Measurements from ENCODE around the gene DUSP15. TPM values are rescaled to one million over a fixed set of nuclear protein-coding genes. Genes with fewer than 3 reads are reported as not detected.
A peak's percentile ranks its signal among the peaks of the same experiment; 100 is the strongest.

The DUSP15 gene
- total RNA-seq, 1 donor from 2014 or later = 4.5 TPM

DNA sequence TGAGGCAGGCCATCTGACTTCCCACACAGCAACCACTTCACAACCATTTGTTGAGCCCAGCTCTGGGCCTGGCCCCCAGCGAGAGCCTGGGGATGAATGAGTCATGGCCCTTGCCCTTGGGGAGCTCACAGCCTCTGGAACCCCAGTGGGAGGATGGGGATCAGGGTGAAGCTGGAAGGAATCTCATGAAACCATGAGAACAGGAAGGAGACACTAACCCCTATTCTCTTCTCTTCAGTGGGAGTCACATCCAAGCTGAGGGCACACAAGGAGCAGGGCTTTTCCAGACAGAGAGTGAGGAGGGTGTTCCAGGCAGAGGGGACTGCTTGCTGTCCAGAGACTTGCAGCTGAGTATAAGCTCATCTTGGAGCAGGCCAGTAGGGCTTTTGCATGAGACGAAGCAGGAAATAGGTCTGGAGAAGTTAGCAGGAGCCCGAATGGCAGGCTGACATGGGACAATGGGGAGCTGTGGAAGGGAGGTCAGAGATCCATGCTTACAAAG, 32.4 kb downstream of the DUSP15 start:
- Histone ChIP-seq H3K27me3 (ENCODE audit: control insufficient read depth, insufficient read depth, low read length) (no peaks in the 10 kb centered on the region), H3K4me3 (ENCODE audit: low read depth, low read length) (no peak overlapping the region), H3K36me3 (ENCODE audit: control insufficient read depth, insufficient read depth, low read length) (no peaks in the 10 kb centered on the region)
- TF ChIP-seq, protein P1, sequence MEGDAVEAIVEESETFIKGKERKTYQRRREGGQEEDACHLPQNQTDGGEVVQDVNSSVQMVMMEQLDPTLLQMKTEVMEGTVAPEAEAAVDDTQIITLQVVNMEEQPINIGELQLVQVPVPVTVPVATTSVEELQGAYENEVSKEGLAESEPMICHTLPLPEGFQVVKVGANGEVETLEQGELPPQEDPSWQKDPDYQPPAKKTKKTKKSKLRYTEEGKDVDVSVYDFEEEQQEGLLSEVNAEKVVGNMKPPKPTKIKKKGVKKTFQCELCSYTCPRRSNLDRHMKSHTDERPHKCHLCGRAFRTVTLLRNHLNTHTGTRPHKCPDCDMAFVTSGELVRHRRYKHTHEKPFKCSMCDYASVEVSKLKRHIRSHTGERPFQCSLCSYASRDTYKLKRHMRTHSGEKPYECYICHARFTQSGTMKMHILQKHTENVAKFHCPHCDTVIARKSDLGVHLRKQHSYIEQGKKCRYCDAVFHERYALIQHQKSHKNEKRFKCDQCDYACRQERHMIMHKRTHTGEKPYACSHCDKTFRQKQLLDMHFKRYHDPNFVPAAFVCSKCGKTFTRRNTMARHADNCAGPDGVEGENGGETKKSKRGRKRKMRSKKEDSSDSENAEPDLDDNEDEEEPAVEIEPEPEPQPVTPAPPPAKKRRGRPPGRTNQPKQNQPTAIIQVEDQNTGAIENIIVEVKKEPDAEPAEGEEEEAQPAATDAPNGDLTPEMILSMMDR (IDR thresholded peaks at IDR 0.05; ENCODE audit: insufficient read depth, low read length, poor library complexity, severe bottlenecking) = no peak
- DNase-seq (ENCODE audit: low read depth) = no peak

DNA sequence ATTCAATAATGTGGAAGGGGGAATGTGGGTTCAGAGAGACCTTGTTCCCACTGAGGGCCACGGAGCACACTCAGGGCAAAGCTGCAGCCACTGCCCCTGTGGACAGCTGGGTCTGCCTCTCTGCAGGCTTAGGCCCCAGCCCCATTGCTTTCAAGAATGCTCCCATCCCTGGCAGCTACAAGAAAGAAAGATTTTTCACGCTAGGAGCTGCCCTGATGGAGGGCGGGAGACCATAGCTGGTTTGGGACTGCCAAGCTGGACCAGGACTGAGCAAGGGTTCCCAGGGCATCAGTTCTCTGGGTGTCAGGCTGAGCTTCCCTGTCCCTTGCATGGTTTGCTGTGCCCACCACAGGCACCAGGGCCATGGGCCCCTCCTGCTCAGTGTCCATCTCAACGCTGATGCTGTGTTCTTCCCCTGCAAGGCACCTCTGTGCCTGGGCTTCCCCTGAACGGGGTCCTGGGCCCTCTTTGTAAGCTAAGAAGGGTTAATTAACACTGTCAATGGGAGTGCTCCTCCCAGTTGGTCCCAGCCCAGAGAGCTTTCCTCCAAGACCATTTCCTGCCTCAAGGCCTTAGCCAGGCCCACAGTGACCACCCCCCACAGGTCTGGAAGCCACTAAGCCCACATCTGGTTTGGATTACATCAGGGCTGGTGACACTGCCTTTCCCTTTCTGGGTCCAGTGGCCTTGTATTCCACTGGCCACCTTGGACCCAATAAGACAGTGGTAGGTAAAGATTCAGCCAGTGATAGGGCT, 33.3 kb downstream of the DUSP15 start:
- DNase-seq (ENCODE audit: low read depth) = no peak
- Histone ChIP-seq H3K4me3 (ENCODE audit: low read depth, low read length) (no peak overlapping the region), H3K27me3 (ENCODE audit: control insufficient read depth, insufficient read depth, low read length) (no peaks in the 10 kb centered on the region), H3K36me3 (ENCODE audit: control insufficient read depth, insufficient read depth, low read length) (no peaks in the 10 kb centered on the region)
- TF ChIP-seq, protein P1 (IDR thresholded peaks at IDR 0.05; ENCODE audit: insufficient read depth, low read length, poor library complexity, severe bottlenecking) = no peak

DNA sequence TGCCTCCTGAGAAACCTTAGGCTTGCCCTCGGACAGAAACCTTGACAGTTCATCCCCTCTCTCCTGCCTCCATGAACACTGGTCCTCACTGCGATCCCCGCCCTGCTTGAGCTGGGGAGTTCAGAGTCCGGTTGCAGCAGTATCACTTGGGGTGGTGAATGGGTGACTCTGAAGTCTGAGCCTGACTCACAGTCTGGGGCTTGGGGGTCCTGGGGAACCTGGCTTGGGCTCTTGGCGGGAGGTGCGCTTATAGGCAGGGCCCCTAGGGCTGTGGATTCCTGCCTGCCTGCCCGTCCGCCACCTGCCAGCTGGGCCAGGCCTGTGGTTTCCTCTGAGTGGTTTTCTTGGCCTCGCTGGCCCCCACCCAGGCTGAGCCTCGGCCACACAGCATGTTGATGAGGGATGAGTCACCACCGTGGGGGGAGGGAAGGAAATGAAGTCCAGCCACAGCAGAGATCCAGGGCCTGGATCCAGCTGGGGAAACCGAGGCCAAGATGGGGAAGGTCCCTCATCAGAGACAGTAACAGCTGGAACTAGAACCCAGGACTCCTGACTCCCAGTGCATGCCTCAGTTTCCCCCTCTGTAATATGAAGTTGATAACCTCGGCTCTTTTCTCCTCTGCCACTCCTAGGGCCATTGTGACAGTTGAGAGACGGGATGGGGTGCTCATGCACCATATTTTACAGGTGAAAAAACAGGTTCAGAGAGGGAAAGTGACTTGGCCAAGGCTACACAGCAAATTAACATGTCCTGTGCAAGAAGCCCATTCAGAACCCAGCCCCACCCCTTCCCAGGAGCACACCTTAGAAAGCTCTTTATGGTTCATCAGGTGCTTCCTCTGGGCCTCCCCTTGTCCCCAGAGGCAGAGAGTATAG, 34.1 kb downstream of the DUSP15 start:
- DNase-seq (ENCODE audit: low read depth) = peak; percentile 87
- no peak overlapping the region for H3K4me3 ChIP-seq (ENCODE audit: low read depth, low read length)
- TF ChIP-seq, protein P1 (IDR thresholded peaks at IDR 0.05; ENCODE audit: insufficient read depth, low read length, poor library complexity, severe bottlenecking) = no peak
- no peaks in the 10 kb centered on the region for H3K27me3 ChIP-seq (ENCODE audit: control insufficient read depth, insufficient read depth, low read length)
- no peaks in the 10 kb centered on the region for H3K36me3 ChIP-seq (ENCODE audit: control insufficient read depth, insufficient read depth, low read length)

DNA sequence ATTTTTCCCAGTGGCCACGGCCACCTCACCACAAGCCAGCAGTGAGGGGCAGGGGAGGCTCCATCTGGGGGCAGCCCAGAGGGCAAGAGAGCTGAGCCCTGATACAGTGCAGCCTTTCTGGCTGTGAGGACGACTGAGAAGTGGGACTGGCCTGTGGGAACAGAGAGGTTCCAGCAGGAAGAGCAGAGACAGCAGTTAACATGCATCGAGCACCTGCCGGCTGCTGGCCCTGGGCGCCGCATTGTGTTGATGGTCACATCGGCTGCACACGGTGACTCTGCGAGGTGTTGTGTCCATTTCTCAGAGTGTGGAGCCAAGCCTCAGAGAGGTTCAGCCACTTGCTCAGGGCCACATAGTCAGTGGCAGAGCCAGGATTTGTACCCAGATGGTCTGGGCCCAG, 34.8 kb downstream of the DUSP15 start:
- no peak for DNase-seq (ENCODE audit: low read depth)
- no peaks in the 10 kb centered on the region for H3K36me3 ChIP-seq (ENCODE audit: control insufficient read depth, insufficient read depth, low read length)
- H3K27me3 ChIP-seq (ENCODE audit: control insufficient read depth, insufficient read depth, low read length) = no peaks in the 10 kb centered on the region
- no peak overlapping the region for H3K4me3 ChIP-seq (ENCODE audit: low read depth, low read length)
- TF ChIP-seq, protein P1 (IDR thresholded peaks at IDR 0.05; ENCODE audit: insufficient read depth, low read length, poor library complexity, severe bottlenecking) = no peak

DNA sequence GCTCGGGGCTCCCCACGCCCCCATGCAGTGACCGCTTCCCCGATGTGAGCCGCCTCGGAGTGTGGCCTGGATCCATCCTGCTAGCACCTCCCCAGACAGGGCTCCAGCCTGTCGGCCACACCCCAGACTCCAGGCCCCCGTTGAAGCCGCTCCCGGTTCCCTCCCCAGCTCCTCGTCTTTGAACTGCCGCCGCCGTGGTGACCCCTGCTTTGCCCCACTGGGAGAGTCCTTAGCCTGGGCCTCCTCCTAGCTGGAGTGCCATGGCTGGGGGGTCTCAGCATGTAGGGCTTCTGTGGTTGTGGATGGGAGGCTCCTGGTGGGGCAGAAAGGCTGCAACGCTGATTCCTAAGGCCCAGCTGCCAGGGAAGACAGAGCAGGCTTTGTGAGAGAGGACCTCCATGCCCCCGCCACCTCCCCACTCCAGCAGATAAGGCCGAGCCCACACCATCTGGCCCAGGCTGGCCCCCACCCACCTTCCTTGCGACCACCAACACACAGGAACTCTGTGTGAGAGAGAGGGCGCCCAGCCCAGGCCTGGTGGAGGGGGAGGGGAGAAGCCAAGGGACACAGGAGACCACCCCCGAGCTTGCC, 36.3 kb downstream of the DUSP15 start:
- TF ChIP-seq, protein P1 (IDR thresholded peaks at IDR 0.05; ENCODE audit: insufficient read depth, low read length, poor library complexity, severe bottlenecking) = no peak
- Histone ChIP-seq H3K4me3 (ENCODE audit: low read depth, low read length) (no peak overlapping the region), H3K36me3 (ENCODE audit: control insufficient read depth, insufficient read depth, low read length) (no peaks in the 10 kb centered on the region), H3K27me3 (ENCODE audit: control insufficient read depth, insufficient read depth, low read length) (no peaks in the 10 kb centered on the region)
- no peak for DNase-seq (ENCODE audit: low read depth)

Data from kidney epithelial cell (primary cell).